GM12878 (cell line): Measurements from ENCODE around the gene ELAPOR2. TPM values are rescaled to one million over a fixed set of nuclear protein-coding genes. Genes with fewer than 3 reads are reported as not detected.
"Not testable (repeated sequence)": the region's sequence is repeated elsewhere in the genome, so short reads cannot be mapped to it uniquely, and the experiment has no call there.

Experiments
- ATAC-seq: fragments of 200-7000 bp; cut with Tn5 transposase; 3 replicates; pipeline ENCODE4 v1.9.1; 2020; ENCODE audit warnings: mild to moderate bottlenecking, moderate library complexity
- BruUV-seq: library from RNA; stranded (reverse); fragments of 400-500 nt; replicated peaks from 2 replicates; lab custom pipeline; 2021; lab: Mats Ljungman, UMichigan
- CTCF ChIA-PET: fragments of 300-600 bp; sonication (Branson Sonifier 250); formaldehyde crosslinking; extraction: SDS; loops from one replicate; lab custom pipeline; 2021; ENCODE audit warnings: inconsistent platforms; lab: Yijun Ruan, JAX
- POLR2A ChIA-PET: fragments of 350-600 bp; formaldehyde crosslinking; extraction: SDS; loops from one replicate; lab custom pipeline; 2021; ENCODE audit warnings: inconsistent platforms; lab: Charles Lee
- RAD21 ChIA-PET: fragments of 300-600 bp; sonication (Branson Sonifier 250); formaldehyde crosslinking; loops from one replicate; lab custom pipeline; 2023; ENCODE audit warnings: antibody characterized with exemption; ENCODE audit not compliant: unreplicated experiment; lab: Charles Lee
- SMC1A ChIA-PET: fragments of 300-600 bp; sonication (Branson Sonifier 250); formaldehyde crosslinking; loops from one replicate; lab custom pipeline; 2023; ENCODE audit not compliant: unreplicated experiment, uncharacterized antibody; lab: Charles Lee
- DNase-seq: peaks from one replicate; pipeline ENCODE4 v3.0.0-alpha.2; 2011; ENCODE audit warnings: low read depth, low spot score
- FAIRE-seq: peaks from 3 replicates; lab custom pipeline; 2011; peaks lifted over from hg19 to GRCh38; lab: Jason Lieb, UNC
- H2AFZ ChIP-seq: 2 replicates; pipeline ENCODE4 v1.6.0; 2011; ENCODE audit warnings: low read depth, low read length, control low read depth; ENCODE audit not compliant: control insufficient read depth
- H3K27ac ChIP-seq: 2 replicates; pipeline ENCODE4 v1.5.1; 2011; ENCODE audit warnings: control low read depth; ENCODE audit not compliant: control insufficient read depth, insufficient read depth
- H3K27me3 ChIP-seq, 2 experiments: replicated peaks in 1 of 2; 2 replicates each; pipeline versions ENCODE4 v1.6.0 to v1.6.1; 2011; ENCODE audit warnings: low read length in 1 of 2; ENCODE audit not compliant: control insufficient read depth in 2 of 2, insufficient read depth in 2 of 2
- H3K36me3 ChIP-seq, 2 experiments: 2 replicates each; pipeline ENCODE4 v1.5.1; 2011; ENCODE audit warnings: low read length in 1 of 2; ENCODE audit not compliant: control insufficient read depth in 2 of 2, insufficient read depth in 2 of 2
- H3K4me1 ChIP-seq: 2 replicates; pipeline ENCODE4 v1.6.1; 2011; ENCODE audit warnings: mild to moderate bottlenecking, low read length, moderate library complexity, mixed read lengths; ENCODE audit not compliant: control insufficient read depth, insufficient read depth
- H3K4me2 ChIP-seq: 2 replicates; pipeline ENCODE4 v1.6.0; 2011; ENCODE audit warnings: control low read depth; ENCODE audit not compliant: control insufficient read depth, insufficient read depth
- H3K4me3 ChIP-seq: fragments of 200-600 bp; sonication (generic); 2 replicates; pipeline ENCODE4 v1.5.1; 2016
- H3K79me2 ChIP-seq: 2 replicates; pipeline ENCODE4 v1.6.0; 2011; ENCODE audit warnings: low read length; ENCODE audit not compliant: control insufficient read depth, insufficient read depth
- H3K9ac ChIP-seq: 2 replicates; pipeline ENCODE4 v1.8.0; 2011; ENCODE audit warnings: low read length, control low read depth, mixed read lengths; ENCODE audit not compliant: control insufficient read depth, insufficient read depth
- H3K9me3 ChIP-seq: replicated peaks from 3 replicates; pipeline ENCODE4 v1.5.1; 2011; ENCODE audit warnings: mild to moderate bottlenecking, low read length; ENCODE audit not compliant: control insufficient read depth, insufficient read depth
- H4K20me1 ChIP-seq: 2 replicates; pipeline ENCODE4 v1.6.0; 2011; ENCODE audit not compliant: control insufficient read depth, insufficient read depth
- WGBS: methylation state at CpG from one replicate; pipeline ENCODE4 v1.1.6; 2016; ENCODE audit warnings: low lambda C conversion rate; ENCODE audit not compliant: insufficient replicate concordance, insufficient coverage; ENCODE audit errors: missing lambda C conversion rate; 5-methylcytosine and 5-hydroxymethylcytosine counted together
- in situ Hi-C: fragments of 300-500 bp; cut with MboI; formaldehyde crosslinking; loops from 9 replicates; pipeline ENCODE4 v1.14.3; 2018; ENCODE audit warnings: mixed read lengths
- intact Hi-C: fragments of 100-400 bp; cut with micrococcal nuclease; formaldehyde crosslinking; loops from one replicate; pipeline ENCODE4 v1.14.2; 2022; ENCODE audit not compliant: unreplicated experiment
- polyA plus RNA-seq, 11 experiments: library from polyadenylated mRNA; depleted of rRNA in 4 of 11; unstranded in 6 of 11; stranded (reverse) in 5 of 11; fragments of >200 nt; fragmentation: Nextera tagmentation in 4 of 11; fragmentation: Illumina TruSeq in 1 of 11; extraction: Ambion mirVana in 4 of 11; extraction: Trizol in 1 of 11; gene quantifications; 1 replicate in 1 of 11; 2 replicates in 10 of 11; pipeline versions ENCODE4 v1.2.1 to v1.2.3, GENCODE V29; 2011 to 2016; ENCODE audit warnings: inconsistent platforms in 2 of 11, missing spikeins in 2 of 11, low read depth in 1 of 11
- total RNA-seq, 4 experiments: library from RNA; depleted of rRNA in 3 of 4; stranded (reverse); fragments of >200 nt in 3 of 4; fragmentation: Illumina TruSeq in 1 of 4; extraction: Trizol in 1 of 4; gene quantifications; 2 replicates each; pipeline versions ENCODE4 v1.2.1 to v1.2.3, GENCODE V29; 2013 to 2021

The ELAPOR2 gene
- total and polyA plus RNA-seq, 10 of the 15 experiments (the other 5 are each of a cell fraction or from before 2014, with no cell fraction given), result 0.12 to 7.1 (median 3.8) TPM

GRCh38 chr7:87044713-87045112 lies 14.7 kb downstream of the ELAPOR2 start:
- ATAC-seq, H2AFZ ChIP-seq, H3K4me3 ChIP-seq, BruUV-seq, H3K9me3 ChIP-seq, SMC1A ChIA-PET, H3K9ac ChIP-seq, H4K20me1 ChIP-seq, H3K27ac ChIP-seq, RAD21 ChIA-PET, POLR2A ChIA-PET, in situ Hi-C loops, H3K36me3 ChIP-seq, DNase-seq, H3K4me1 ChIP-seq, CTCF ChIA-PET, H3K79me2 ChIP-seq, H3K4me2 ChIP-seq, H3K27me3 ChIP-seq, FAIRE-seq, intact Hi-C loops: not testable (repeated sequence)
- WGBS, result 92% methylated on average over 1 of the region's 2 CpGs

GRCh38 chr7:87041586-87041985 lies 17.9 kb downstream of the ELAPOR2 start:
- H3K4me3 ChIP-seq, CTCF ChIA-PET, H3K27ac ChIP-seq, BruUV-seq, H3K79me2 ChIP-seq, in situ Hi-C loops, ATAC-seq, H3K36me3 ChIP-seq, H3K27me3 ChIP-seq, H3K4me1 ChIP-seq, H3K4me2 ChIP-seq, SMC1A ChIA-PET, FAIRE-seq, RAD21 ChIA-PET, H2AFZ ChIP-seq, DNase-seq, H3K9ac ChIP-seq, POLR2A ChIA-PET, intact Hi-C loops, H3K9me3 ChIP-seq, H4K20me1 ChIP-seq: not testable (repeated sequence)
- 24% methylated on average over 5 of the region's 5 CpGs for WGBS

GRCh38 chr7:87039691-87040299 lies 19.7 kb downstream of the ELAPOR2 start:
- H2AFZ ChIP-seq, BruUV-seq, H3K27ac ChIP-seq, H3K27me3 ChIP-seq, ATAC-seq, H3K4me2 ChIP-seq, SMC1A ChIA-PET, H3K36me3 ChIP-seq, FAIRE-seq, H3K4me1 ChIP-seq, in situ Hi-C loops, H3K79me2 ChIP-seq, DNase-seq, CTCF ChIA-PET, intact Hi-C loops, POLR2A ChIA-PET, H3K9me3 ChIP-seq, H4K20me1 ChIP-seq, H3K9ac ChIP-seq, RAD21 ChIA-PET, H3K4me3 ChIP-seq: not testable (repeated sequence)
- WGBS, result 82% methylated on average over 25 of the region's 34 CpGs
